GM19463 (cell line): ENCODE measurements around the gene TLR9.
"Not testable (repeated sequence)": the region's sequence is repeated elsewhere in the genome, so short reads cannot be mapped to it uniquely, and the experiment has no call there.

ENCODE experiments used
- ATAC-seq: cut with Tn5 transposase; IDR thresholded peaks from one replicate; pipeline ENCODE4 v1.9.1; 2021; ENCODE audit warnings: mild to moderate bottlenecking, moderate library complexity; ENCODE audit not compliant: unreplicated experiment

TLR9 gene

GRCh38 chr3:52225452-52226228 lies at the start of gene TLR9:
Gene TLR9, minus strand, starts transcription at chr3:52225645. Its CDS starts 116 bp downstream, at chr3:52225529.
- peak; percentile 78 for ATAC-seq

GRCh38 chr3:52274781-52275180 lies 49.3 kb upstream of the TLR9 start:
- ATAC-seq: not testable (repeated sequence)

GRCh38 chr3:52272831-52273230 lies 47.4 kb upstream of the TLR9 start:
- ATAC-seq: no peak

- not testable (repeated sequence) for ATAC-seq
Measured at GRCh38 chr3:52272172-52272571, 46.7 kb upstream of the TLR9 start.

- no peak for ATAC-seq
Measured at GRCh38 chr3:52270252-52270754, 44.9 kb upstream of the TLR9 start.

GRCh38 chr3:52269776-52270175 lies 44.3 kb upstream of the TLR9 start:
- ATAC-seq: no peak

- ATAC-seq: no peak
Measured at GRCh38 chr3:52268036-52268435, 42.6 kb upstream of the TLR9 start.

- ATAC-seq: no peak
Measured at GRCh38 chr3:52265387-52265786, 39.9 kb upstream of the TLR9 start.

- no peak for ATAC-seq
Measured at GRCh38 chr3:52262447-52262846, 37.0 kb upstream of the TLR9 start.

GRCh38 chr3:52259448-52259847 lies 34.0 kb upstream of the TLR9 start:
- ATAC-seq: no peak

GRCh38 chr3:52259035-52259434 lies 33.6 kb upstream of the TLR9 start:
- no peak for ATAC-seq

GRCh38 chr3:52257911-52258310 lies 32.5 kb upstream of the TLR9 start:
- no peak for ATAC-seq

- no peak for ATAC-seq
Measured at GRCh38 chr3:52256622-52257021, 31.2 kb upstream of the TLR9 start.

- ATAC-seq: no peak
Measured at GRCh38 chr3:52256159-52256558, 30.7 kb upstream of the TLR9 start.

GRCh38 chr3:52254608-52255007 lies 29.2 kb upstream of the TLR9 start:
- ATAC-seq: no peak

GRCh38 chr3:52253314-52254304 lies 28.2 kb upstream of the TLR9 start:
- peak; percentile 96 for ATAC-seq

- ATAC-seq: no peak
Measured at GRCh38 chr3:52250122-52250521, 24.7 kb upstream of the TLR9 start.

- no peak for ATAC-seq
Measured at GRCh38 chr3:52249683-52250082, 24.2 kb upstream of the TLR9 start.

GRCh38 chr3:52248816-52249547 lies 23.5 kb upstream of the TLR9 start:
- no peak for ATAC-seq

- ATAC-seq: no peak
Measured at GRCh38 chr3:52248165-52248541, 22.7 kb upstream of the TLR9 start.
